Epithelial cell of proximal tubule (primary cell): Measurements from ENCODE around the gene BBX. TPM values are rescaled to one million over a fixed set of nuclear protein-coding genes. Genes with fewer than 3 reads are reported as not detected.

Experiments used
- DNase-seq: peaks from one replicate; pipeline ENCODE4 v3.0.0-alpha.2; 2011; ENCODE audit warnings: low read depth
- H3K4me3 ChIP-seq: 2 replicates; pipeline ENCODE4 v1.5.1; 2011; ENCODE audit warnings: low read depth, mild to moderate bottlenecking, low read length
- CTCF ChIP-seq: conservative IDR thresholded peaks from 2 replicates; pipeline ENCODE4 v1.5.1; 2012; ENCODE audit warnings: low read depth, mild to moderate bottlenecking, low read length
- total RNA-seq: library from RNA; depleted of rRNA; stranded (reverse); fragments of >200 nt; gene quantifications from 2 replicates; pipeline ENCODE4 v1.2.3, GENCODE V29; 2015

The BBX gene
- total RNA-seq, 1 donor from 2014 or later, result 35.7 TPM

GRCh38 chr3:107753494-107753893 is 230.7 kb downstream of the BBX start:
- TF ChIP-seq CTCF, result peak; percentile 84
- H3K4me3 ChIP-seq, result no peak overlapping the region
- DNase-seq, result no peak

GRCh38 chr3:107753976-107754375 is 231.2 kb downstream of the BBX start:
- DNase-seq, result no peak
- no peak for TF ChIP-seq CTCF
- H3K4me3 ChIP-seq, result no peak overlapping the region

- no peak for TF ChIP-seq CTCF
- no peak overlapping the region for H3K4me3 ChIP-seq
- DNase-seq, result no peak
Measured at GRCh38 chr3:107756649-107757048, 233.9 kb downstream of the BBX start.

GRCh38 chr3:107757140-107757539 is 234.4 kb downstream of the BBX start:
- no peak for TF ChIP-seq CTCF
- no peak overlapping the region for H3K4me3 ChIP-seq
- no peak for DNase-seq

GRCh38 chr3:107760144-107760543 is 237.4 kb downstream of the BBX start:
- DNase-seq, result no peak
- TF ChIP-seq CTCF, result no peak
- H3K4me3 ChIP-seq, result no peak overlapping the region

- no peak for TF ChIP-seq CTCF
- no peak overlapping the region for H3K4me3 ChIP-seq
- DNase-seq, result no peak
Measured at GRCh38 chr3:107761391-107761790, 238.6 kb downstream of the BBX start.

- TF ChIP-seq CTCF, result no peak
- no peak for DNase-seq
- H3K4me3 ChIP-seq, result no peak overlapping the region
Measured at GRCh38 chr3:107765524-107765923, 242.8 kb downstream of the BBX start.
